ENCODE data around the gene SERPINA3. TPM values are rescaled to one million over a fixed set of nuclear protein-coding genes. Genes with fewer than 3 reads are reported as not detected.

Gene SERPINA3
- total and polyA plus RNA-seq, 4 donors: 4.9 to 446 (median 254) TPM

DNA sequence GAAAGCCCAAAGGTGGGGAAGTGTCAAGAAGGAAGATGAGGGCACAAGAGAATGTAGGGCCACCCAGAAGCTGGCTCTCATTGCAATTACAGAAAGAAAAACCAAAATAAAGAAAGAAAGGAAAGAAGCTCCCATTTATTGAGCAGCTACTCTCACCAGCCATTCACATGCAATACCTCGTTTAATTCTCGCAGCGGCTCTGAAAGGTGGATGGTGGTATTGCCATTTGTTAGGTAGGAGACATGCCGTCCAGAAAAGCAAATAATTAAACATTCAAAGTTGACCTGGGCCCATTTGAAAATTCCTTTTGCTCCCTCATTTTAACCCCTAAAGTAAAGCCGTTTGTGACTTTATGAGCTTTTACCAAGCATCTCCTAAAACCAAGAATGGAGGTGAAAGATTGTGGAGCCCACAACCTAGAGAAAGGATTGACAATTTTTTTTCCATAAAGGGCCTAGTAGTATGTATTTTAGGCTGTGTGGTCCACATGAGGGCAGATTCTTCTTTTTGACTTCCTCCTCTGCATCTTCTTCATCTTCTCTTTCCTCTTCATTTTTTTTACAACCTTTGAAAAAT, 5.3 kb downstream of the SERPINA3 start:
- Histone ChIP-seq H3K9ac (ENCODE audit: insufficient read depth in 1 of 2, low read length in 2 of 2) (no peak overlapping the region), H3K4me1 (ENCODE audit: control insufficient read depth in 5 of 5, insufficient read depth in 5 of 5, low read length in 5 of 5) (peaks cover 0 to 14% (median 10%) of the 10 kb centered on the region in 5 donors), H3K27me3 (ENCODE audit: control insufficient read depth in 3 of 3, insufficient read depth in 3 of 3, low read length in 2 of 3) (no peaks in the 10 kb centered on the region), H3K9me3 (ENCODE audit: control insufficient read depth in 4 of 4, insufficient read depth in 3 of 4, low read length in 3 of 4) (peaks cover 2 to 19% (median 13%) of the 10 kb centered on the region in 4 donors), H3K36me3 (ENCODE audit: control insufficient read depth in 4 of 4, insufficient read depth in 4 of 4, low read length in 4 of 4) (peaks cover 0 to 2% (median 0%) of the 10 kb centered on the region in 4 donors), H3K4me3 (no peak overlapping the region), H3K27ac (ENCODE audit: low read depth in 1 of 2, low read length in 1 of 2) (no peak overlapping the region)
- no peak for ATAC-seq (ENCODE audit: insufficient read depth, low FRiP score)
- TF ChIP-seq, protein P1, sequence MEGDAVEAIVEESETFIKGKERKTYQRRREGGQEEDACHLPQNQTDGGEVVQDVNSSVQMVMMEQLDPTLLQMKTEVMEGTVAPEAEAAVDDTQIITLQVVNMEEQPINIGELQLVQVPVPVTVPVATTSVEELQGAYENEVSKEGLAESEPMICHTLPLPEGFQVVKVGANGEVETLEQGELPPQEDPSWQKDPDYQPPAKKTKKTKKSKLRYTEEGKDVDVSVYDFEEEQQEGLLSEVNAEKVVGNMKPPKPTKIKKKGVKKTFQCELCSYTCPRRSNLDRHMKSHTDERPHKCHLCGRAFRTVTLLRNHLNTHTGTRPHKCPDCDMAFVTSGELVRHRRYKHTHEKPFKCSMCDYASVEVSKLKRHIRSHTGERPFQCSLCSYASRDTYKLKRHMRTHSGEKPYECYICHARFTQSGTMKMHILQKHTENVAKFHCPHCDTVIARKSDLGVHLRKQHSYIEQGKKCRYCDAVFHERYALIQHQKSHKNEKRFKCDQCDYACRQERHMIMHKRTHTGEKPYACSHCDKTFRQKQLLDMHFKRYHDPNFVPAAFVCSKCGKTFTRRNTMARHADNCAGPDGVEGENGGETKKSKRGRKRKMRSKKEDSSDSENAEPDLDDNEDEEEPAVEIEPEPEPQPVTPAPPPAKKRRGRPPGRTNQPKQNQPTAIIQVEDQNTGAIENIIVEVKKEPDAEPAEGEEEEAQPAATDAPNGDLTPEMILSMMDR (IDR thresholded peaks at IDR 0.05; ENCODE audit: control extremely low read depth, extremely low read depth): no peak
- no peak for DNase-seq
- WGBS, 2 donors: 86 to 90% methylated on average over 5 of the region's 5 CpGs

DNA sequence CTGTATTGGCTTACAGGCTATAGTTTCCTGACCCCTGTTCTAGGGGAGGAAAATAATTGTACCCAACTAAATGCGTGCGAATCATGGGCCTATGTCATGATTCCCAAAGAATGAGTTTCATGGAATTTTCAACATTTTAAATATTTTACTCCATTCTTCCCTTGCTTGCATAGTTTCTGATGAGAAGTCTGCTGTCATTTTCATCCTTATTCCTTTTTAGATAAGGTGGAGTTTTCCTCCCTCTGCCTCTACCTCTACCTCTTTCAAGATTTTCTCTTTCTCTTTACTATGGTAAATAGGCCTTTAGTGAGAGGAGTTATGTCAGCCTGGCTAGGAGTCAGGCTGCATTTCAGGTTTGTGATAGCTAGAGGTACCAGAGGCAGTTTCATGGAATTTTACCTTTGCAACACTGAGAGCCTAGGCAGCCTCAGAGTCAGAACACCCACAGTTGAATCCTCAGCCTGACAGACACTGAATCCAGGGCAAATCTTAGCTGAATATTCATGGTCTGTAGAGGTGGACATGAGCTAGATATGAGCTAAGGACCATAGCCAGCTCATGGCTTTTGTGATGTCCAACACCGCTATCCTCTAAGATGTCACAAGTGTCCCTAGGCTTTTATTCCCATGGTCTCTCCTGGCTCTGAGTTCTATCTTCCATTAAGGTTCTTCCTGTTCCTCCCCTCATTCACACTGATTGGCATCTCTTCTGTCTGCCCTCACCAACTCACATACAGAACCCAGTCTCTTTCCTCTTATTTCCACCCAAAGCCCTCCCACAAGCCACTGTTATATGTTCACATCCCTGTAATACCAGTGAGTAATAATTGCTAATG, 6.0 kb downstream of the SERPINA3 start:
- H3K27me3 ChIP-seq (ENCODE audit: control insufficient read depth in 3 of 3, insufficient read depth in 3 of 3, low read length in 2 of 3): no peaks in the 10 kb centered on the region
- TF ChIP-seq, protein P1 (IDR thresholded peaks at IDR 0.05; ENCODE audit: control extremely low read depth, extremely low read depth): no peak
- no peak for DNase-seq
- no peak overlapping the region for H3K4me3 ChIP-seq
- WGBS, 2 donors: 78 to 96% methylated on average over 3 of the region's 3 CpGs
- peaks cover 0 to 7% (median 3%) of the 10 kb centered on the region in 5 donors for H3K4me1 ChIP-seq (ENCODE audit: control insufficient read depth in 5 of 5, insufficient read depth in 5 of 5, low read length in 5 of 5)
- no peak for ATAC-seq (ENCODE audit: insufficient read depth, low FRiP score)
- no peak overlapping the region for H3K27ac ChIP-seq (ENCODE audit: low read depth in 1 of 2, low read length in 1 of 2)
- peaks cover 0 to 2% (median 0%) of the 10 kb centered on the region in 4 donors for H3K36me3 ChIP-seq (ENCODE audit: control insufficient read depth in 4 of 4, insufficient read depth in 4 of 4, low read length in 4 of 4)
- H3K9ac ChIP-seq (ENCODE audit: insufficient read depth in 1 of 2, low read length in 2 of 2): no peak overlapping the region
- H3K9me3 ChIP-seq (ENCODE audit: control insufficient read depth in 4 of 4, insufficient read depth in 3 of 4, low read length in 3 of 4): peaks cover 2 to 19% (median 13%) of the 10 kb centered on the region in 4 donors

DNA sequence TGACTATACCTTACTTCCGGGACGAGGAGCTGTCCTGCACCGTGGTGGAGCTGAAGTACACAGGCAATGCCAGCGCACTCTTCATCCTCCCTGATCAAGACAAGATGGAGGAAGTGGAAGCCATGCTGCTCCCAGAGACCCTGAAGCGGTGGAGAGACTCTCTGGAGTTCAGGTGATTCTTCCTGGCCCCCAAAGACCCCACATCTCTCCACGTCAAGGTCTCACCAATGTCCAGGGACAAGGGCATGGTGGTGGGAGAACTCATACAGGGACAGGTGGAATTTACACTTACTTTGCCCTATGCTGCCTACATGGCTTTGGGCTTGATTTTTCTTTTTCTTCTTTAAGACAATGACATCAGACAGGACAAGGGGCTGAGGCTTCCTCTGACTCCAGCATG, 7.1 kb downstream of the SERPINA3 start:
- ATAC-seq (ENCODE audit: insufficient read depth, low FRiP score): no peak
- H3K27me3 ChIP-seq (ENCODE audit: control insufficient read depth in 3 of 3, insufficient read depth in 3 of 3, low read length in 2 of 3): no peaks in the 10 kb centered on the region

More for the DNA sequence above, 7.1 kb downstream of the SERPINA3 start:
- no peak for DNase-seq
- Histone ChIP-seq H3K27ac (ENCODE audit: low read depth in 1 of 2, low read length in 1 of 2) (no peak overlapping the region), H3K36me3 (ENCODE audit: control insufficient read depth in 4 of 4, insufficient read depth in 4 of 4, low read length in 4 of 4) (peaks cover 0 to 2% (median 0%) of the 10 kb centered on the region in 4 donors), H3K4me3 (no peak overlapping the region), H3K9me3 (ENCODE audit: control insufficient read depth in 4 of 4, insufficient read depth in 3 of 4, low read length in 3 of 4) (peaks cover 2 to 19% (median 14%) of the 10 kb centered on the region in 4 donors), H3K4me1 (ENCODE audit: control insufficient read depth in 5 of 5, insufficient read depth in 5 of 5, low read length in 5 of 5) (no peaks in the 10 kb centered on the region), H3K9ac (ENCODE audit: insufficient read depth in 1 of 2, low read length in 2 of 2) (no peak overlapping the region)
- TF ChIP-seq, protein P1 (IDR thresholded peaks at IDR 0.05; ENCODE audit: control extremely low read depth, extremely low read depth): no peak
- 87 to 90% methylated on average over 6 of the region's 6 CpGs for WGBS, 2 donors
